Activated T-cell treated with anti-CD3 and anti-CD28 coated beads, Interleukin-2, amount 50 U/mL, for 4 hours (primary cell): Measurements from ENCODE around the gene EDN2. TPM values are rescaled to one million over a fixed set of nuclear protein-coding genes. Genes with fewer than 3 reads are reported as not detected.

Source experiments
- ATAC-seq, 2 donors: fragments of 200-7000 bp; cut with Tn5 transposase; one replicate each; pipeline ENCODE4 v1.10.0; 2021
- DNase-seq: peaks from one replicate; pipeline ENCODE4 v3.0.0-alpha.2; 2020
- H3K27me3 Mint-ChIP-seq: one replicate; pipeline ENCODE4 v1.8.0; 2021; ENCODE audit warnings: low read depth, mixed read lengths
- H3K36me3 Mint-ChIP-seq: one replicate; pipeline ENCODE4 v1.8.0; 2022; ENCODE audit warnings: mixed read lengths; ENCODE audit not compliant: insufficient read depth
- H3K4me1 Mint-ChIP-seq: one replicate; pipeline ENCODE4 v1.8.0; 2021; ENCODE audit warnings: low read depth, mixed read lengths
- H3K4me3 Mint-ChIP-seq: one replicate; pipeline ENCODE4 v1.8.0; 2021; ENCODE audit warnings: mild to moderate bottlenecking, moderate library complexity, mixed read lengths
- H3K9me3 Mint-ChIP-seq: one replicate; pipeline ENCODE4 v1.8.0; 2021; ENCODE audit warnings: mixed read lengths
- total RNA-seq, 3 donors: library from RNA; stranded (reverse); gene quantifications; one replicate each; pipeline ENCODE4 v1.2.1, GENCODE V29; 2021

The EDN2 gene
- not detected for total RNA-seq

- no peaks in the 10 kb centered on the region for H3K36me3 Mint-ChIP-seq
- no peak for DNase-seq
Observed at GRCh38 chr1:41484402-41485241, at the start of gene EDN2. EDN2 (minus strand) TSS chr1:41484683; CDS start chr1:41484601, 82 bp downstream.

GRCh38 chr1:41533731-41534080 is 49.2 kb upstream of the EDN2 start:
- Mint-ChIP-seq H3K36me3 (peaks cover 44% of the 10 kb centered on the region), H3K9me3 (no peaks in the 10 kb centered on the region), H3K27me3 (no peaks in the 10 kb centered on the region), H3K4me3 (no peak overlapping the region), H3K4me1 (peaks cover 4% of the 10 kb centered on the region)
- no peak for ATAC-seq
- no peak for DNase-seq

More at GRCh38 chr1:41484402-41485241, at the start of gene EDN2:
- Mint-ChIP-seq H3K27me3 (peaks cover 18% of the 10 kb centered on the region), H3K4me3 (no peak within 1 kb of the TSS), H3K4me1 (peaks cover 1% of the 10 kb centered on the region), H3K9me3 (no peaks in the 10 kb centered on the region)
- ATAC-seq: no peak

GRCh38 chr1:41533016-41533730 is 48.7 kb upstream of the EDN2 start:
- Mint-ChIP-seq H3K9me3 (no peaks in the 10 kb centered on the region), H3K4me1 (peaks cover 4% of the 10 kb centered on the region), H3K4me3 (no peak overlapping the region), H3K36me3 (peaks cover 43% of the 10 kb centered on the region), H3K27me3 (no peaks in the 10 kb centered on the region)
- DNase-seq: peak; percentile 3
- ATAC-seq: no peak

- H3K36me3 Mint-ChIP-seq: peaks cover 36% of the 10 kb centered on the region
- no peak for DNase-seq
- no peak for ATAC-seq
- no peaks in the 10 kb centered on the region for H3K9me3 Mint-ChIP-seq
- peaks cover 3% of the 10 kb centered on the region for H3K4me1 Mint-ChIP-seq
- no peaks in the 10 kb centered on the region for H3K27me3 Mint-ChIP-seq
- no peak overlapping the region for H3K4me3 Mint-ChIP-seq
Observed at GRCh38 chr1:41532206-41532975, 47.9 kb upstream of the EDN2 start.

- Mint-ChIP-seq H3K36me3 (peaks cover 21% of the 10 kb centered on the region), H3K4me3 (no peak overlapping the region), H3K4me1 (no peaks in the 10 kb centered on the region), H3K9me3 (no peaks in the 10 kb centered on the region), H3K27me3 (no peaks in the 10 kb centered on the region)
- ATAC-seq: no peak
- DNase-seq: no peak
Observed at GRCh38 chr1:41530411-41530810, 45.9 kb upstream of the EDN2 start.

GRCh38 chr1:41529621-41530395 is 45.3 kb upstream of the EDN2 start:
- peaks cover 24% of the 10 kb centered on the region for H3K36me3 Mint-ChIP-seq
- DNase-seq: no peak
- no peak overlapping the region for H3K4me3 Mint-ChIP-seq
- no peaks in the 10 kb centered on the region for H3K9me3 Mint-ChIP-seq
- no peaks in the 10 kb centered on the region for H3K27me3 Mint-ChIP-seq
- ATAC-seq: no peak
- no peaks in the 10 kb centered on the region for H3K4me1 Mint-ChIP-seq

- ATAC-seq (no peak), DNase-seq (no peak)
- no peaks in the 10 kb centered on the region for H3K27me3 Mint-ChIP-seq
- H3K36me3 Mint-ChIP-seq: peaks cover 23% of the 10 kb centered on the region
- H3K9me3 Mint-ChIP-seq: no peaks in the 10 kb centered on the region
- no peaks in the 10 kb centered on the region for H3K4me1 Mint-ChIP-seq
- no peak overlapping the region for H3K4me3 Mint-ChIP-seq
Observed at GRCh38 chr1:41528726-41529605, 44.5 kb upstream of the EDN2 start.

GRCh38 chr1:41528106-41528505 is 43.6 kb upstream of the EDN2 start:
- DNase-seq (no peak), ATAC-seq (no peak)
- peaks cover 20% of the 10 kb centered on the region for H3K36me3 Mint-ChIP-seq
- no peak overlapping the region for H3K4me3 Mint-ChIP-seq
- no peaks in the 10 kb centered on the region for H3K27me3 Mint-ChIP-seq
- H3K9me3 Mint-ChIP-seq: no peaks in the 10 kb centered on the region
- no peaks in the 10 kb centered on the region for H3K4me1 Mint-ChIP-seq

- Mint-ChIP-seq H3K36me3 (peaks cover 26% of the 10 kb centered on the region), H3K4me1 (no peaks in the 10 kb centered on the region), H3K4me3 (no peak overlapping the region), H3K27me3 (no peaks in the 10 kb centered on the region), H3K9me3 (no peaks in the 10 kb centered on the region)
- ATAC-seq (no peak), DNase-seq (no peak)
Observed at GRCh38 chr1:41526956-41527561, 42.6 kb upstream of the EDN2 start.

- DNase-seq (no peak), ATAC-seq (no peak)
- no peaks in the 10 kb centered on the region for H3K9me3 Mint-ChIP-seq
- no peaks in the 10 kb centered on the region for H3K27me3 Mint-ChIP-seq
- no peak overlapping the region for H3K4me3 Mint-ChIP-seq
- H3K36me3 Mint-ChIP-seq: peaks cover 26% of the 10 kb centered on the region
- H3K4me1 Mint-ChIP-seq: no peaks in the 10 kb centered on the region
Observed at GRCh38 chr1:41525891-41526587, 41.6 kb upstream of the EDN2 start.

- Mint-ChIP-seq H3K4me1 (no peaks in the 10 kb centered on the region), H3K9me3 (no peaks in the 10 kb centered on the region), H3K4me3 (no peak overlapping the region), H3K27me3 (no peaks in the 10 kb centered on the region), H3K36me3 (peaks cover 28% of the 10 kb centered on the region)
- DNase-seq: no peak
- no peak for ATAC-seq
Observed at GRCh38 chr1:41524676-41525675, 40.5 kb upstream of the EDN2 start.
